Measurements from ENCODE around the gene VPS37C.
"Not testable (repeated sequence)": the region's sequence is repeated elsewhere in the genome, so short reads cannot be mapped to it uniquely, and the experiment has no call there.

The VPS37C gene

GRCh38 chr11:61174273-61174672 lies 13.0 kb upstream of the VPS37C start:
- no peak for DNase-seq

- DNase-seq: no peak
These were observed 12.2 kb upstream of the VPS37C start for GRCh38 chr11:61173456-61173855.

- no peak for DNase-seq
These were observed 11.7 kb upstream of the VPS37C start for GRCh38 chr11:61172888-61173287.

- no peak for DNase-seq
These were observed 11.1 kb upstream of the VPS37C start for GRCh38 chr11:61172356-61172755.

GRCh38 chr11:61171907-61172306 lies 10.7 kb upstream of the VPS37C start:
- no peak for DNase-seq

- DNase-seq: no peak
These were observed 9.3 kb upstream of the VPS37C start for GRCh38 chr11:61170566-61170965.

GRCh38 chr11:61168800-61169199 lies 7.6 kb upstream of the VPS37C start:
- DNase-seq: no peak

GRCh38 chr11:61168042-61168688 lies 6.9 kb upstream of the VPS37C start:
- DNase-seq: no peak

GRCh38 chr11:61166331-61166730 lies 5.1 kb upstream of the VPS37C start:
- DNase-seq: not testable (repeated sequence)

- DNase-seq: not testable (repeated sequence)
These were observed 4.6 kb upstream of the VPS37C start for GRCh38 chr11:61165785-61166184.

GRCh38 chr11:61164606-61165424 lies 3.6 kb upstream of the VPS37C start:
- no peak for DNase-seq

GRCh38 chr11:61163714-61164605 lies 2.7 kb upstream of the VPS37C start:
- peak in 1 of 2 donors; percentile 7 for DNase-seq

- DNase-seq: no peak
These were observed 1.8 kb upstream of the VPS37C start for GRCh38 chr11:61163021-61163420.

- DNase-seq: peak in 1 of 2 donors; percentile 25
These were observed 1.1 kb upstream of the VPS37C start for GRCh38 chr11:61162092-61162941.

GRCh38 chr11:61160487-61161189 lies 588 bp downstream of the VPS37C start:
- DNase-seq: no peak

- no peak for DNase-seq
These were observed 2.4 kb downstream of the VPS37C start for GRCh38 chr11:61158691-61159381.

- no peak for DNase-seq
These were observed 3.5 kb downstream of the VPS37C start for GRCh38 chr11:61157743-61158142.

GRCh38 chr11:61155741-61156140 lies 5.5 kb downstream of the VPS37C start:
- no peak for DNase-seq

GRCh38 chr11:61155312-61155711 lies 5.9 kb downstream of the VPS37C start:
- DNase-seq: no peak

GRCh38 chr11:61154528-61154927 lies 6.7 kb downstream of the VPS37C start:
- no peak for DNase-seq

GRCh38 chr11:61153593-61154095 lies 7.6 kb downstream of the VPS37C start:
- no peak for DNase-seq
